Activated T-cell treated with anti-CD3 and anti-CD28 coated beads, Interleukin-2, amount 50 U/mL, for 72 hours (primary cell): Measurements from ENCODE around the gene CTU1. TPM values are rescaled to one million over a fixed set of nuclear protein-coding genes. Genes with fewer than 3 reads are reported as not detected.

Source experiments
- ATAC-seq, 2 donors: fragments of 150-1000 bp; cut with Tn5 transposase; replicated peaks in 1 of 2; 2 replicates each; pipeline ENCODE4 v1.10.0; 2021; ENCODE audit warnings: moderate library complexity in 2 of 2, mild to moderate bottlenecking in 1 of 2
- DNase-seq, 2 donors: peaks; one replicate each; pipeline ENCODE4 v3.0.0; 2021 to 2022; ENCODE audit warnings: mixed read lengths in 1 of 2
- H3K27ac Mint-ChIP-seq: one replicate; pipeline ENCODE4 v1.8.0; 2022; ENCODE audit warnings: mild to moderate bottlenecking, moderate library complexity, mixed read lengths
- H3K27me3 Mint-ChIP-seq: one replicate; pipeline ENCODE4 v1.8.0; 2022; ENCODE audit warnings: low read depth, mixed read lengths
- H3K36me3 Mint-ChIP-seq, 2 donors: one replicate each; pipeline ENCODE4 v1.8.0; 2022; ENCODE audit warnings: mixed read lengths in 2 of 2, mild to moderate bottlenecking in 1 of 2; ENCODE audit not compliant: insufficient read depth in 2 of 2
- H3K4me1 Mint-ChIP-seq: one replicate; pipeline ENCODE4 v1.8.0; 2022; ENCODE audit warnings: low read depth, mixed read lengths
- H3K4me3 Mint-ChIP-seq, 2 donors: one replicate each; pipeline ENCODE4 v1.8.0; 2022; ENCODE audit warnings: mild to moderate bottlenecking in 2 of 2, mixed read lengths in 2 of 2, moderate library complexity in 2 of 2
- H3K9me3 Mint-ChIP-seq, 2 donors: one replicate each; pipeline ENCODE4 v1.8.0; 2022; ENCODE audit warnings: mixed read lengths in 2 of 2
- total RNA-seq, 2 donors: library from RNA; stranded (reverse); gene quantifications; one replicate each; pipeline ENCODE4 v1.2.3, GENCODE V29; 2022

CTU1 gene
- total RNA-seq, 2 donors from 2014 or later, result 10.7 to 11.9 TPM

GRCh38 chr19:51094696-51095279, 13.4 kb downstream of the CTU1 start:
- Mint-ChIP-seq H3K27me3 (no peaks in the 10 kb centered on the region), H3K27ac (no peak overlapping the region), H3K4me3 (no peak overlapping the region), H3K9me3 (no peaks in the 10 kb centered on the region), H3K4me1 (peaks cover 15% of the 10 kb centered on the region), H3K36me3 (peaks cover 2% of the 10 kb centered on the region in 2 donors)
- DNase-seq (peak; percentile 36 to 43), ATAC-seq (no peak)

DNA sequence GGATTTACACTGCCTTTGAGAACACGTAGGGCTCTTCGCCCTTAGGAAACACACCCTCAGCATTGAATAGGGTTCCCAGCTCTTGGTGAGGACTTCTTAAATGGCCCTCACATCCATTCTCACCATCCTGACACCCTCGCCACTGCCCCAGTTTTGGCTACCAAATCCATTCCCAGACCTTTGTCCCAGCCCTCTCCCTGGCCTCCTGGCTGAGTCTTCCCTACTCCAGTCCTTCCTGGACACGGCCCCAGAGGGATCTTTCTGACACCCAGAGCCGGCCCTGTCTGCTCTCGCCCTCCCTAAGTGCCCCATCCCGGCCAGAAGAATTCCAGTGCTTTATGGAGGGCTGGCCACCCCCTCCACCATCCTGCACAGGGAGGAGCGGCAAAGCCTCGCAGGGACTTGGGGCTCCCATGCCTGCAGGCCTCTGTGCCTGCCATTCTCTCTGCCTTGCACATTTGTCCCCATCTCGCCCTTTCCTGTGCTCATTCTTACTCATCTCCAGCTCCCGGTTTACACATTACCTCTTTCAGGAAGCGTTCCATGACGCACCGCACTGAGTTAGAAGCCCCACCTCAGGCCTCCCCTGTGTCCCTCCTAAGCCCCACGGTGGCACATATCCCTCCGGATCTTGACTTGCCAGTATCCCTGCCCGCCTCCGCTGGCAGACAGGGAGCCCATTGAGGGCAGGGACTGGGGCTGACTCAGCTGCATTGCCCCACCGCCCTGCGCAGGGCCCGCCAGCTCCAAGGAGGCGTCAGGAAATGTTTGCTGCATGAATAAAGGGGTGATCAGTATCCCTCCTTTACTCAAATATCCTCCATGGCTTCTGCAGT, 14.5 kb downstream of the CTU1 start:
- DNase-seq (no peak), ATAC-seq (no peak)
- Mint-ChIP-seq H3K9me3 (no peaks in the 10 kb centered on the region), H3K27ac (no peak overlapping the region), H3K4me3 (no peak overlapping the region), H3K27me3 (no peaks in the 10 kb centered on the region), H3K36me3 (no peaks in the 10 kb centered on the region), H3K4me1 (peaks cover 11% of the 10 kb centered on the region)

GRCh38 chr19:51093101-51093500, 15.1 kb downstream of the CTU1 start:
- Mint-ChIP-seq H3K27me3 (no peaks in the 10 kb centered on the region), H3K4me1 (peaks cover 11% of the 10 kb centered on the region), H3K27ac (no peak overlapping the region), H3K36me3 (no peaks in the 10 kb centered on the region), H3K4me3 (no peak overlapping the region), H3K9me3 (no peaks in the 10 kb centered on the region)
- no peak for ATAC-seq
- no peak for DNase-seq

GRCh38 chr19:51091895-51092873, 16.0 kb downstream of the CTU1 start:
- H3K4me1 Mint-ChIP-seq, result peaks cover 10% of the 10 kb centered on the region
- H3K9me3 Mint-ChIP-seq, result no peaks in the 10 kb centered on the region
- H3K4me3 Mint-ChIP-seq, result no peak overlapping the region
- H3K27me3 Mint-ChIP-seq, result no peaks in the 10 kb centered on the region
- no peak overlapping the region for H3K27ac Mint-ChIP-seq
- DNase-seq (no peak), ATAC-seq (no peak)
- H3K36me3 Mint-ChIP-seq, result no peaks in the 10 kb centered on the region

- DNase-seq (no peak), ATAC-seq (no peak)
- Mint-ChIP-seq H3K36me3 (no peaks in the 10 kb centered on the region), H3K4me1 (peaks cover 5% of the 10 kb centered on the region), H3K27ac (no peak overlapping the region), H3K9me3 (no peaks in the 10 kb centered on the region), H3K27me3 (no peaks in the 10 kb centered on the region), H3K4me3 (no peak overlapping the region)
Measured at GRCh38 chr19:51091126-51091525, 17.1 kb downstream of the CTU1 start.

DNA sequence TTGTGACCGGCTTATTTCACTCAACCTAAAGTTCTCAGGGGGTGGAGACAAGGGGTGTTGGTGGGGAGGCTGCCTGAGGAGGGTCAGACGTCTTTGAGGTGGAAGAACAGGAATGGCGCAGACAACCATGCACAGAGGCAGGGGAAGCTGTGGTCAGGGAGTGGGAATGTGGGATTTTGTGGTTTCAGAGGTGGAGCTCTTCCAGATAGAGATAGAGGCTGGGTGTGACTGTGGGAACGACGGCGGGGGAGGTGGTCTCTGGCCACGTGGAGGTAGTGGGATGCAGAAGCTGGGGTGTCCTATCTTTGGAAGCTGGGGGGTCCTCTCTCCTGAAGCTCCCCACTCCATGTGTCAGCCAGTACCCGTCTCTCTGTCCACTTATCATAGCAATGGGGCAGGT, 17.7 kb downstream of the CTU1 start:
- Mint-ChIP-seq H3K4me3 (no peak overlapping the region), H3K36me3 (no peaks in the 10 kb centered on the region), H3K9me3 (no peaks in the 10 kb centered on the region), H3K4me1 (peaks cover 5% of the 10 kb centered on the region), H3K27me3 (no peaks in the 10 kb centered on the region), H3K27ac (no peak overlapping the region)
- no peak for DNase-seq
- ATAC-seq, result no peak

- ATAC-seq (no peak), DNase-seq (no peak)
- Mint-ChIP-seq H3K4me3 (no peak overlapping the region), H3K36me3 (no peaks in the 10 kb centered on the region), H3K4me1 (peaks cover 5% of the 10 kb centered on the region), H3K27ac (no peak overlapping the region), H3K9me3 (no peaks in the 10 kb centered on the region), H3K27me3 (no peaks in the 10 kb centered on the region)
Measured at GRCh38 chr19:51089786-51090185, 18.4 kb downstream of the CTU1 start.

DNA sequence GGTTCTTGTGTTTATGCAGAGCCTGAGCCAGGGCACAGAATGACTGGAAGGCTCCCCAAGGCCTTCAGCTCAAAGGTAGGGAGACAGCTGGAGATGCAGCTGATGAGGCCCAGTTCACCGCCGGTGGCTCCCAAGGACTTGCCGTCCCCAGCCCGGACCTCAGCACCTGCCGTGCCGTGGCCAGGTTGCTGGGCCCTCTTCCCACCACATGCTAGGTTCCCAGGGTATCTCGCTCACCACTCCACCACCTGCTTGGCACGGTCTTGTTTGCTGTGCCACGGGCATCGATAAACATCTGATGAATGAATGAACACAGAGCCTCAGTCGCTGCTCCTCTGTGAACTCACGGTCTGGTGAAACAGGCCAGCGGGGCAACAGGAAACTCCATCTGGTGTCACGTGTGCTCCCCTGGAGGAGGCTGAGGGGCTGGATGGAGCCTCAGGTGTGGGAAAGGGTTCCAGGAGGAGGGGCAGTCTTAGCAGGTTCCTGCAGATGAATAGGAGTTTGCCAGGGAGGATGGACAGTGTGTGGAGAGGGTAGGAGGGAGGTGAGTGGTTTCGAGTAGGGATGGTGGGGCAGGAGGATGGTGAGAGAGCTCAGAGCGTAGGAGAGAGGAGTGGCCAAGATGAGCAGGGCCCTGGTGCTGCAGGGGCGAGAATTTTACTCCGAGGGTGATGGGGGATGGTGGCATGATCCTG, 21.9 kb downstream of the CTU1 start:
- H3K9me3 Mint-ChIP-seq, result no peaks in the 10 kb centered on the region
- H3K27ac Mint-ChIP-seq, result no peak overlapping the region
- peaks cover 19% of the 10 kb centered on the region for H3K27me3 Mint-ChIP-seq
- ATAC-seq, result no peak
- peaks cover 4% of the 10 kb centered on the region for H3K4me1 Mint-ChIP-seq
- no peaks in the 10 kb centered on the region for H3K36me3 Mint-ChIP-seq
- DNase-seq, result no peak
- no peak overlapping the region for H3K4me3 Mint-ChIP-seq

- H3K4me1 Mint-ChIP-seq, result peaks cover 4% of the 10 kb centered on the region
- no peak overlapping the region for H3K27ac Mint-ChIP-seq
- H3K4me3 Mint-ChIP-seq, result no peak overlapping the region
Measured at GRCh38 chr19:51084505-51084904, 23.7 kb downstream of the CTU1 start.

DNA sequence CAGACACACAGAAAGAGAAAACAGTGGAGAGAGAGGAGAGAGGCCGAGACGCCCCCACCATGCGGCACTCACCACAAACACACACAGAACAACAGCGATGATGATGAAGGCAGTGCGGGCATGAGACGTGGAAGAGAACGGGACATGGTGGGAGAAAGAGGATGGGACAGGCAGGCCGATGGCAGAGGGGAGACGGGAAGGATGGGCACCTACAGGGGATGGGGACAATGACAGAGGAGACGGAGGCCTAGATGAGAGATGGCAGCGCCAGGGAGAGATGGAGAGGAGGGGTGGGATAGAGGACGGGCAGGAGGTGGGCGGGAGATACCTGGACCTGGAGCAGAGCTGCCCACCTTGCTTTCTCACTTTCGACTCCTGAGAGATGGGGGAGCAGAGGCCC, 24.4 kb downstream of the CTU1 start:
- DNase-seq (no peak), ATAC-seq (no peak)
- Mint-ChIP-seq H3K4me3 (no peak overlapping the region), H3K9me3 (no peaks in the 10 kb centered on the region), H3K36me3 (no peaks in the 10 kb centered on the region), H3K27ac (no peak overlapping the region), H3K27me3 (peaks cover 19% of the 10 kb centered on the region), H3K4me1 (peaks cover 4% of the 10 kb centered on the region)

More at GRCh38 chr19:51084505-51084904, 23.7 kb downstream of the CTU1 start:
- DNase-seq (no peak), ATAC-seq (no peak)
- Mint-ChIP-seq H3K27me3 (peaks cover 19% of the 10 kb centered on the region), H3K9me3 (no peaks in the 10 kb centered on the region), H3K36me3 (no peaks in the 10 kb centered on the region)

- H3K4me3 Mint-ChIP-seq, result no peak overlapping the region
- H3K27ac Mint-ChIP-seq, result no peak overlapping the region
Measured at GRCh38 chr19:51083181-51083580, 25.0 kb downstream of the CTU1 start.

GRCh38 chr19:51082611-51083010, 25.6 kb downstream of the CTU1 start, which contains the start of gene KLK14:
TSS of gene KLK14 (minus strand) at chr19:51082887. CDS start at chr19:51082614, 273 bp downstream.
- Mint-ChIP-seq H3K27me3 (peaks cover 19% of the 10 kb centered on the region), H3K36me3 (no peaks in the 10 kb centered on the region), H3K4me1 (peaks cover 4% of the 10 kb centered on the region), H3K4me3 (no peak within 1 kb of the TSS), H3K9me3 (no peaks in the 10 kb centered on the region), H3K27ac (no peak within 1 kb of the TSS)
- ATAC-seq, result no peak
- no peak for DNase-seq

More at GRCh38 chr19:51083181-51083580, 25.0 kb downstream of the CTU1 start:
- H3K9me3 Mint-ChIP-seq, result no peaks in the 10 kb centered on the region
- ATAC-seq (no peak), DNase-seq (no peak)
- no peaks in the 10 kb centered on the region for H3K36me3 Mint-ChIP-seq
- H3K27me3 Mint-ChIP-seq, result peaks cover 19% of the 10 kb centered on the region
- peaks cover 4% of the 10 kb centered on the region for H3K4me1 Mint-ChIP-seq
